ENCODE results near the gene HOXA9. TPM values are rescaled to one million over a fixed set of nuclear protein-coding genes. Genes with fewer than 3 reads are reported as not detected.

The HOXA9 gene
- total RNA-seq, 4 donors from 2014 or later, result 0.63 to 1.9 (median 0.67) TPM; not detected in 1

DNA sequence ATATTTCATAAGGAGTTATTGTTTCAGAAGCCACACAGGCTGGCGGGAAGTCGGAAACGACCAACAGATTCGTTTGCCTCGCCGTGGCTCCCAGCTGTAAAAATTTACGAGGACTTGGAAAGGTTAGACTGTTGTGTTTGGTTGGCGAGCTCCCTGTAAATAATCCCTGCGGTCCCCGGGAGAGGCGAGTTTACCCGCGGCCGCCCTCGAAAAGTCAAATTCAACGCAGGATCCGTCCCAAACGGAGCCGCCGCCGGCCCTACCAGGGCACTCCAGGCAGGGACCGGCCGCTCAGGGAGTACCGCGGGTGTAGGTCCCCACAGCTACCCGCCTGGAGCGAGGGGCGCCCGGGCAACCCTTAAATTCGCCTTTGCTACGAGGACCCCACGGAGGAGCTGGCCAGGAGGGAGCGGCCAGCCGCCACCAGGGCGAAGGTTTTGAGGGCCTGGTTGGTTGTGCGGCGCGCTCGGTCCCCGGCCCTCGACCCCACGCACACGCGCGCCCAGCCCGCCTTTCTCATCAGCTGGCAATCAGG is 726 bp upstream of the HOXA9 start:
- no peak for TF ChIP-seq POLR2A (IDR thresholded peaks at IDR 0.05)
- TF ChIP-seq, protein P1, sequence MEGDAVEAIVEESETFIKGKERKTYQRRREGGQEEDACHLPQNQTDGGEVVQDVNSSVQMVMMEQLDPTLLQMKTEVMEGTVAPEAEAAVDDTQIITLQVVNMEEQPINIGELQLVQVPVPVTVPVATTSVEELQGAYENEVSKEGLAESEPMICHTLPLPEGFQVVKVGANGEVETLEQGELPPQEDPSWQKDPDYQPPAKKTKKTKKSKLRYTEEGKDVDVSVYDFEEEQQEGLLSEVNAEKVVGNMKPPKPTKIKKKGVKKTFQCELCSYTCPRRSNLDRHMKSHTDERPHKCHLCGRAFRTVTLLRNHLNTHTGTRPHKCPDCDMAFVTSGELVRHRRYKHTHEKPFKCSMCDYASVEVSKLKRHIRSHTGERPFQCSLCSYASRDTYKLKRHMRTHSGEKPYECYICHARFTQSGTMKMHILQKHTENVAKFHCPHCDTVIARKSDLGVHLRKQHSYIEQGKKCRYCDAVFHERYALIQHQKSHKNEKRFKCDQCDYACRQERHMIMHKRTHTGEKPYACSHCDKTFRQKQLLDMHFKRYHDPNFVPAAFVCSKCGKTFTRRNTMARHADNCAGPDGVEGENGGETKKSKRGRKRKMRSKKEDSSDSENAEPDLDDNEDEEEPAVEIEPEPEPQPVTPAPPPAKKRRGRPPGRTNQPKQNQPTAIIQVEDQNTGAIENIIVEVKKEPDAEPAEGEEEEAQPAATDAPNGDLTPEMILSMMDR (IDR thresholded peaks at IDR 0.05), result no peak
- Histone ChIP-seq H3K27me3 (peaks cover 81% of the 10 kb centered on the region), H3K4me3 (replicated peaks in 1 of 3) (no peak overlapping the region), H3K36me3 (no peaks in the 10 kb centered on the region), H3K27ac (no peak overlapping the region), H3K9me3 (no peaks in the 10 kb centered on the region), H3K4me1 (peaks cover 5 to 31% of the 10 kb centered on the region in 2 donors)
- WGBS, 2 donors, result 11 to 16% methylated on average over 8 to 44 of the region's 46 CpGs
- DNase-seq, result no peak
- intact Hi-C loops (cut with DNase I), result loop anchor here (10.0 kb wide), 1 partner anchor 1311 kb away; no protein-coding TSS in a partner anchor

DNA sequence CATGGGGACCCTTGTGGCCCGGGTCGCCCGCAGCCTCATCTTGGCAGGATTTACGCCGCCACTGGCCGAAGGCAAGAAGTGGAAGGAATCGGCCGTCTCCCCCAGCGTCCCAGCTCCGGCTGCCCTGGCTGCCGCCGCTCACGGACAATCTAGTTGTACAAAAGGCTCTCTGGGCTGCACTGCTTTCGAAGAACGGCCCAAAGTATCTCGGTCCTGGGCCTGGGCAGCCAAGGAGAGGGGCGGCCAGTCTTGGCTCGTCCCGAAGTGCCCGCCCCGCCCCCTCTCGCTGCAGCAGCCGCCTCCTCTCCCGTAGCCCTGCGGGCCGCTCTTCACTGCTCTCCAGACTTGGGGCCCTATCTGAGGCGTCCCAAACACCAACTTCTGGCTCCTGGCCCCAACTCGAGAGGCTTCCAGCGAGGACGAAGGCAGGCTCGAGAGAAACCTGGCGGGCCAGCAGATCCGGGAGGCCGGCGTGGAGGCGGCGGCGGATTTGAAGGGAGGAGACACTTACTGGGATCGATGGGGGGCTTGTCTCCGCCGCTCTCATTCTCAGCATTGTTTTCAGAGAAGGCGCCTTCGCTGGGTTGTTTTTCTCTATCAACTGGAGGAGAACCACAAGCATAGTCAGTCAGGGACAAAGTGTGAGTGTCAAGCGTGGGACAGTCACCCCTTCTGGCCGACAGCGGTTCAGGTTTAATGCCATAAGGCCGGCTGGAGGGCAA is 809 bp downstream of the HOXA9 start:
- TF ChIP-seq, protein P1 (IDR thresholded peaks at IDR 0.05), result no peak
- TF ChIP-seq POLR2A (IDR thresholded peaks at IDR 0.05), result no peak
- Histone ChIP-seq H3K4me3 (replicated peaks in 1 of 3) (no peak overlapping the region), H3K27ac (no peak overlapping the region), H3K9me3 (no peaks in the 10 kb centered on the region), H3K27me3 (peaks cover 75% of the 10 kb centered on the region), H3K36me3 (no peaks in the 10 kb centered on the region), H3K4me1 (peaks cover 12 to 31% of the 10 kb centered on the region in 2 donors)
- 6 to 9% methylated on average over 13 to 25 of the region's 47 CpGs for WGBS, 2 donors
- no peak for DNase-seq
- intact Hi-C loops (cut with DNase I), result loop anchor here (5.0 to 10.0 kb wide), 2 partner anchors 787 to 1310 kb away; no protein-coding TSS in a partner anchor

DNA sequence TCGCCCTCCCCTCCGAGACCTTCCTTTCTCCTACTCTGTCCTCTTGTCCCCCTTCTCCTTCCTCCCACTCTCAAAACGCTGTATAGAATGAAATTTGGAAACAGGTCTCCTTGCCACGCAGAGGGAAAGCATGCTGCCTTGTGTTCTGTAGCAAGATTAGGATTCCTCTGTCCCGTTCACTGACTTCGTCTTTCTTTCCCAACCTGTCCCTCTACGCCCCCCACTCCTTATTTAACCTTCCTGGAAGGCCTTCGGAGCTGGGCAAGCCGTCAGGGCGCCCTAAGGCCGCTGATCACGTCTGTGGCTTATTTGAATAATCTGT is 1.3 kb downstream of the HOXA9 start:
- WGBS, 2 donors, result 22 to 38% methylated on average over 12 of the region's 12 CpGs
- DNase-seq, result no peak
- intact Hi-C loops (cut with DNase I), result loop anchor here (5.0 to 10.0 kb wide), 2 partner anchors 787 to 1309 kb away; no protein-coding TSS in a partner anchor
- Histone ChIP-seq H3K27ac (no peak overlapping the region), H3K9me3 (no peaks in the 10 kb centered on the region), H3K4me3 (replicated peaks in 1 of 3) (no peak overlapping the region), H3K27me3 (peaks cover 74% of the 10 kb centered on the region), H3K4me1 (peaks cover 12 to 29% of the 10 kb centered on the region in 2 donors), H3K36me3 (no peaks in the 10 kb centered on the region)
- TF ChIP-seq, protein P1 (IDR thresholded peaks at IDR 0.05), result no peak

DNA sequence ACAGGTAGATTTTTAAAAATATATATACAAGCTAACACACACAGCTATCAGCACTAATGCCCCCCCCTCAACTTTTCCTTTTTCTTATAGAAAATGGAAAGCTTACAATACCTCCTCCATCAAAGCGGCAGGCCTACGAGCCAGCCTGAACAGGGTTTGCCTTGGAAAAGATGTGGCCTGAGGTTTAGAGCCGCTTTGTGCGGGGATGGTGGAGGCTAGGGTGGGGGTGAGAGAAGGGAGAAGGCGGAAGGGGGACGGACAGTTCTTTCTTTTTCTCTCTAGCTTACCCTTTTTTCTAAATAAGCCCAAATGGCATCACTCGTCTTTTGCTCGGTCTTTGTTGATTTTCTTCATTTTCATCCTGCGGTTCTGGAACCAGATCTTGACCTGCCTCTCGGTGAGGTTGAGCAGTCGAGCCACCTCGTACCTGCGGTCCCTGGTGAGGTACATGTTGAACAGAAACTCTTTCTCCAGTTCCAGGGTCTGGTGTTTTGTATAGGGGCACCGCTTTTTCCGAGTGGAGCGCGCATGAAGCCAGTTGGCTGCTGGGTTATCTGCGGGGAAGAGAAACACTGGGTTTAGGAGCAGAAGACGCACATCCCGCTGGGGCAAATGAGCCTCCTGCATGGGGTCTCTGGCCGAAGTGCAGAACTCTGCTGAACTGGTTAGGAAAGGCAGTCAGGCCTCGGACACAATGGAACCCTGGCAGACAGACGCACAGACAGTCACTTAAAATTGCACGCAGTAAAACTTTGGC is 1.9 kb downstream of the HOXA9 start:
- intact Hi-C loops (cut with DNase I), result loop anchor here (5.0 to 10.0 kb wide), 2 partner anchors 786 to 1309 kb away; no protein-coding TSS in a partner anchor
- H3K9me3 ChIP-seq, result no peaks in the 10 kb centered on the region
- H3K27me3 ChIP-seq, result peaks cover 72% of the 10 kb centered on the region
- H3K4me1 ChIP-seq, result peaks cover 12 to 29% of the 10 kb centered on the region in 2 donors
- H3K36me3 ChIP-seq, result no peaks in the 10 kb centered on the region
- no peak for DNase-seq
- no peak overlapping the region for H3K27ac ChIP-seq
- TF ChIP-seq, protein P1 (IDR thresholded peaks at IDR 0.05), result no peak
- no peak for TF ChIP-seq POLR2A (IDR thresholded peaks at IDR 0.05)
- H3K4me3 ChIP-seq (replicated peaks in 1 of 3), result no peak overlapping the region
- 32 to 41% methylated on average over 24 of the region's 24 CpGs for WGBS, 2 donors
